Measurements from ENCODE around the gene TRAF4.
A peak's percentile ranks its signal among the peaks of the same experiment; 100 is the strongest.
"Not testable (repeated sequence)": the region's sequence is repeated elsewhere in the genome, so short reads cannot be mapped to it uniquely, and the experiment has no call there.

TRAF4 gene

GRCh38 chr17:28748852-28749515 lies 5.2 kb downstream of the TRAF4 start:
- DNase-seq = no peak

GRCh38 chr17:28749516-28750177 lies 5.8 kb downstream of the TRAF4 start:
- no peak for DNase-seq

- DNase-seq = peak; percentile 86
Observed at GRCh38 chr17:28750178-28751047, 6.6 kb downstream of the TRAF4 start.

- DNase-seq = no peak
Observed at GRCh38 chr17:28751600-28752366, 8.0 kb downstream of the TRAF4 start.

GRCh38 chr17:28755486-28755885 lies 11.7 kb downstream of the TRAF4 start:
- no peak for DNase-seq

GRCh38 chr17:28756049-28756804 lies 12.4 kb downstream of the TRAF4 start:
- DNase-seq = peak; percentile 7

- peak; percentile 11 for DNase-seq
Observed at GRCh38 chr17:28758411-28759121, 14.8 kb downstream of the TRAF4 start.

- DNase-seq = peak; percentile 5
Observed at GRCh38 chr17:28759256-28759865, 15.6 kb downstream of the TRAF4 start.

GRCh38 chr17:28760601-28761562 lies 17.1 kb downstream of the TRAF4 start:
- DNase-seq = no peak

GRCh38 chr17:28763137-28763799 lies 19.5 kb downstream of the TRAF4 start:
- DNase-seq = no peak

- peak; percentile 80 for DNase-seq
Observed at GRCh38 chr17:28763804-28764266, 20.0 kb downstream of the TRAF4 start.

- no peak for DNase-seq
Observed at GRCh38 chr17:28765038-28765437, 21.2 kb downstream of the TRAF4 start.

GRCh38 chr17:28773736-28774135 lies 29.9 kb downstream of the TRAF4 start:
- DNase-seq = no peak

- no peak for DNase-seq
Observed at GRCh38 chr17:28774206-28774605, 30.4 kb downstream of the TRAF4 start.

- no peak for DNase-seq
Observed at GRCh38 chr17:28777178-28777577, 33.4 kb downstream of the TRAF4 start.

- not testable (repeated sequence) for DNase-seq
Observed at GRCh38 chr17:28779601-28780000, 35.8 kb downstream of the TRAF4 start.

GRCh38 chr17:28783161-28783560 lies 39.4 kb downstream of the TRAF4 start:
- no peak for DNase-seq

GRCh38 chr17:28788100-28788499 lies 44.3 kb downstream of the TRAF4 start:
- no peak for DNase-seq
